Hindlimb muscle (tissue), 1 donor: Measurements from ENCODE around the gene GPC3. TPM values are rescaled to one million over a fixed set of nuclear protein-coding genes. Genes with fewer than 3 reads are reported as not detected.
"Not testable (repeated sequence)": the region's sequence is repeated elsewhere in the genome, so short reads cannot be mapped to it uniquely, and the experiment has no call there.

ENCODE experiments used
- DNase-seq: peaks from one replicate; pipeline ENCODE4 v3.0.0-alpha.2; 2013
- polyA plus RNA-seq: library from polyadenylated mRNA; unstranded; fragments of 120-200 nt; gene quantifications from one replicate; pipeline ENCODE4 v1.2.1, GENCODE V29; 2013; ENCODE audit not compliant: insufficient read length

The GPC3 gene
- polyA plus RNA-seq, 1 donor: 291 TPM

DNA sequence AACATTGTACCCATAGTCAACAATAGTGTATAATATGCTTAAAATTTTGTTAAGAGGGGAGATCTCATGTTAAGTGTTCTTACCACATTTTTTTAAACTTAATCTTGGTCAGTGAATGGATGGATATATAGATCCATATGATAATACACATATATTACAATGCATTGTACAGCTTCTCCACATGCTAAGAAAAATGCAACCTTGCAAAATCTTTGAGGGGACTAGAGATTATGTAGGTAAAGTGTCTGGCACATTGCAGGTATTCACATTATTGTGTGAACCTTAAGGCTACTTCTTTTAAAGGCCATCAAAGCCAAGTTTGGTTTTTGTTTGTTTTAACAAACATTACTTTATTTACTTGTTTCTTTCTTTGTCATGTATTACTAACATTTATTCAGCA lies 10.4 kb upstream of the GPC3 start:
- no peak for DNase-seq

GRCh38 chrX:133994576-133994975 lies 9.2 kb upstream of the GPC3 start:
- DNase-seq: no peak

GRCh38 chrX:133992882-133993281 lies 7.5 kb upstream of the GPC3 start:
- DNase-seq: no peak

DNA sequence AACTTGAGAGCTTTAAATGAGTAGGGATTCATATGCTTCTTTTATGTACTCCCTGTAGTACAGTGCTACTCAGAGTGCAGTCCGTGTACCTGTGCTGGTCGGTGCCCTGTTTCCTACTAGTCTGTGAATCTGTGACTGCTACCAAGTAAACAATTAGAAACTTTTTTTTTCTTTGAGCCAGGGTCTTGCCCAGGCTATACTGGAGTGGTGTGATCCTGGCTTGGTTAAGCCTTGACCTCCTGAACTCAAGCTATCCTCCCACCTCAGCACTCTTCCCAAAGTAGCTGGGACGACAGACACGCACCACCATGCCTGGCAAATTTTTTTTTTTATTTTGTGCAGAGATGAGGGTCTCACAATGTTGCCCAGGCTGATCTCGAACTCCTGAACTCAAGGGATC lies 6.4 kb upstream of the GPC3 start:
- DNase-seq: no peak

DNA sequence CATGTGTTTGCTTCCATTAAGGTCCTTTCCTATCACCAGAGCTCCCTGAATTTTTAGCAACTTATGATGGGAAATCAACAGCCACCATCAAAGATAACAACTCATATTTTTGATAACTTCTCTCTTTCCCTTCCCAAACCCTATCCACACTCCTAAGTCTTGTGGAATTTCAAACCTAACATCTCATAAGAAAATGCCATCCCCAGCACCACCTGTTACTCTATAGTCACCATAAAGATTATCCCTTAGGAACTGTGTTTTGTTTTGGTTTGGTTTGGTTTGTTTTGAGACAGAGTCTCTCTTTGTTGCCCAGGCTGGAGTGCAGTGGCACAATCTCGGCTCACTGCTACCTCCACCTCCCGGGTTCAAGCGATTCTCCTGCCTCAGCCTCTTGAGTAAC lies 5.7 kb upstream of the GPC3 start:
- not testable (repeated sequence) for DNase-seq

DNA sequence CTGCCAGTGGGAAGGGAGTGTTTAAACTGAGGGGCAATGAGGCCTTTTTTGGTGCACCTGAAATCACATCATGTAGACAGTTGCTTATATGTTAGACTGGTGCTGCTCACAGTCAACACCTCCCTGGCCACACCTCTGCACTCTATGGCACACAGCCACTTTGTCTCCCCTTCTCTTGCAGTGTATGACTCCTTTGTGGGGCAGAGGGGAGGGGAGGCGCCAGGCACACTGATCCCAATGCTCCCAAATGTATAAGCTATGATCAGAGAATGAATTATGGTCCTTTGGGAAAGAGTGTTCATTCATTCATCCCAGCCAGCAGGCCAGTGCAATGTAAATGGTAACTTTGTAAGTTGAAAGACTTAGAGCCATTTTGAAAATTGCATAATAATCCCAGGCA lies 4.6 kb upstream of the GPC3 start:
- no peak for DNase-seq

GRCh38 chrX:133989490-133989889 lies 4.1 kb upstream of the GPC3 start:
- DNase-seq: no peak

GRCh38 chrX:133988010-133988409 lies 2.6 kb upstream of the GPC3 start:
- no peak for DNase-seq

- DNase-seq: no peak
Observed at GRCh38 chrX:133987188-133987587, 1.8 kb upstream of the GPC3 start.

- peak; percentile 61 for DNase-seq
Observed at GRCh38 chrX:133985967-133986683, 731 bp upstream of the GPC3 start.

DNA sequence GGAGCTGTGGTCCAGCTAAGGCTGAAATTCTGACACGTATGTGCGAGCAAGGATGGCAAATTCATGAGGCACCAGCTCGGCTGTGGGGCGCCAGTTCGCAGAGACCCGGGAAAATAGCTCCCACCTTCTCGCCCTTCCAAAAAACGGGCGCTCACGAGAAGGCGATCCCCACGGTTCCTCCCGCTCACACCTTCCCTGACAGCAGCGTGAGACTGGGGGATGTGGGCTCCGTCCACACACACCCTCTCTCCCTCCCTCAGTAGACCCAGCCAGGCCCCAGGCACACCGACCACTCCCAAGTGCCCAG lies 584 bp downstream of the GPC3 start:
- DNase-seq: no peak

GRCh38 chrX:133983974-133984845 lies 1.2 kb downstream of the GPC3 start:
- DNase-seq: no peak

DNA sequence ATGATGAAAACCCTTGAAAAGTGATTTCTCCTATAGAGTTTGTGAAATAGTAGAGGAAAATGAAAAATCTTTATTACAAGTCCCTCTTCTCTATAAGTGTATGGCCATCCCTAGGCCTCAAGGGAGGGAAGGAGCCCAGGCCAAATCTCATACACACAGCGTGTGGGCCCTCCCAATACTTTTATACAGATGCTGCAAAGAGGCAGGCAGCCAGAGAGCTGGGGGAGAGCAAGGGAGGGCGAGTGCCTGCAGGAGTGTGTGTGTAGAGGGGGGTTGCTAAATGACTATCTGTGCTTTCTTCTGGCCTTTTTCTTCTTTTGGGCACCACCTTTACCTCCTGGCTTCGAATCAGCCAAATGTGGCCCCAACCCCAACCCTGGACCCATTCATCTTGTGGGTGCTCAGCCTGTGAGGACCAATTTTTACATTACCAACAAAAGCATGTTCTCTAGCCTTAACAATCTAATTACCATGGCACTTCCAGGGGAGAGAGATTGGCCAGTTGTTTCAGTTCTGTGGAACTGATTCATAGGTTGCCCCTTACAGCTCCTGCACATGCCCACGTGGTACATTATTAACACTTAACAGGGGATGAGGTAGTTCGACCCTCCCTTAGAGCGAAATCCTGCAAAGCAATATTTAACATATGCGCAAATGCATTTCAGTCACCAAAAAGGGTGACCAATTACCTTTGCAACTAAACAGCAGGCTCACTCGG lies 2.0 kb downstream of the GPC3 start:
- no peak for DNase-seq

- DNase-seq: no peak
Observed at GRCh38 chrX:133981924-133982323, 3.5 kb downstream of the GPC3 start.

DNA sequence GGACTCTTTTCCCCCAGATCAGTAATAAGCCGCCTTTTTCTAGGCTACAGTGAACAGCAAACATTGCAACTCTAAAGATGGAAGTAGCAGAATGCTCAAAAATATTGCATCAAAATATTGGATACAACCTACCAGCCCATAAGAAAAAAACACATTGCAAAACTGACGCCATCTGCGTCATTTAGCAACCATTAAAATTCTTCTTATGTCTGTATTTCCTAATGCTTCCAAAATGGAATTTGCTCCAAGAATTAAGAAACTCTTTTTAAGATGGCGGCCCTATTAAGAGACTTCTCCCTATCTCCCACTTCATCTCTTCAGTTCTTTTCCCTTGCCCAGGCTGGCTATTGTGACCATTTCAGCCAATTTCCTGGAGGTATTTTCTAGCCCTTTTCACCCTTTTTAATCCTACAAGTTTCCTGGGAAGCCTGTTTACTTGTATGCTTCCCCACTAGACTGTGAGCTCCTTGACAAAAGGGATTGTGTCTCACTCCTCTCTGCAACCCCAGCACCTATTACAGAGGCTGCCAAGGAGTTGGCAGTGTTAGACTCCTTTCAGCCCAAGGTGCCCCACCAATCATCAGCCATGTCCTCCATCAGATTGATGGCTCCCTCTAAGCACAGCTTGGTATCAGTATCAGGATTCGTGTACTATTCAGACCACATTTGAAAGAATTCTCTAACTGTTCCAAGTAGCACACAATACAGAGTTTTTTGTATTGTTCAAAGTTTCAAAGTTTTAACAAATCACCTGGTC lies 4.4 kb downstream of the GPC3 start:
- DNase-seq: no peak

GRCh38 chrX:133980406-133980805 lies 5.0 kb downstream of the GPC3 start:
- DNase-seq: no peak

DNA sequence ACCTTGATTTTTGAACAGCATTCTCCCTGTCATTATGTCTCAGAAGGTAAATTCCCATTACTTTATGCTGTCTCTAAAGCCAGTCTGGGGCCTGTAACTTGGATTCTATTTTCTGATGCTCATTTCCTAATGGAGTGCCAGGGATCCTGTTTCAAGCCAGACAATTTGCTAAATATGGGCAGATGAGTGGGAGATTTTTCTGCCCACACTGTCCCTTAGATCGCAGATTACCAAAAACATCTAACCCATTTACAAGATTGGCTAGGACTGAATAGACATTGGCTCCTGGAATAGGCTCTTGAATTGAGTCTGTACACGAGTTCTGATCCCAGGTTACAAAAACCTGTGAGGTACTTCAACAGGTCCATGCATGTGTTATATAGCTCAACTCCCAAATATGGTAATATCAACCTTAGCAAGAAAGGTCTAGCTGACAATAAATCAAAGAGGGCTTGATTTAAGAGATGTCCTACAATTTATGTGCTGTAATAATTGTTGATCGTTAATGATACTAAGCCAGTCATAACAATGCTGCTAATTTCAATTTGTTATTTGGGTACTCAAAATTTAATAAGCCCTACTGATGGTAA lies 5.7 kb downstream of the GPC3 start:
- no peak for DNase-seq

DNA sequence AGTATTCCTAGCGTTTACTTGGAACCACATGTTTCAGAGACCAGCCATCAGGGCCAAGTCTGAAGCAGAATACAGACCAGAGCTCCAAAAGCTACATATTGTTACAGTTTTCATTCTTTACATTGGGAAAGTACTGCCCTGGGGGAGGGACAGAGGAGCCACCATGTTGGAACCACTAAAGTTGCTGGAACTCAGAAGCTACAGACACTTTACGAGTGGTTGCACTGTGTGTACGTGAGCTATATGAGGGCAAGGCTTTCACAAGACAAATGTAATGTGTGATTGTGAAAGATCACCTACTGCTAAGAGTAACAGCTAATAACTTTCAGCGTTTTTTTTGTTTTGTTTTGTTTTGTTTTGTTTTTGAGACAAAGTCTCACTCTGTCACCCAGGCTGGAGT lies 11.7 kb downstream of the GPC3 start:
- no peak for DNase-seq

DNA sequence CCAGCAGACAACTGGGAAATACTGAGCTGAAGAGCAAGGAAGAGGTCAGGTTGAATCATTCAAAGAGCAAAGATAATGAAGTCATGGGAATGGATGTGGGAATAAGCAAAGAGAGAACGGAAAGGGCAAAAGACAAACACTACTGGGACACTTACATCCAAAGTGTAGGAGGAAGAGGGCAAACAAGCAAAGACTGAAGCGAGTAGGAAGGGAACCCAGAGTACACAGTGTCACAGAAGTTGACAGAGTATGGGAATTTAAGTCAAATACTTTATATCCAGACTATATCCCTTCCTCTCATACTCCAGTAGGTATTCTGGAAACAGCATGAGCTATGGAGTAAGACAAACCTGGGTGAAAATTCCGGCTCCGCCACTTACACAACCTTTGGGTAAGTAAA lies 12.5 kb downstream of the GPC3 start:
- DNase-seq: no peak

- DNase-seq: no peak
Observed at GRCh38 chrX:133971586-133971985, 13.8 kb downstream of the GPC3 start.

DNA sequence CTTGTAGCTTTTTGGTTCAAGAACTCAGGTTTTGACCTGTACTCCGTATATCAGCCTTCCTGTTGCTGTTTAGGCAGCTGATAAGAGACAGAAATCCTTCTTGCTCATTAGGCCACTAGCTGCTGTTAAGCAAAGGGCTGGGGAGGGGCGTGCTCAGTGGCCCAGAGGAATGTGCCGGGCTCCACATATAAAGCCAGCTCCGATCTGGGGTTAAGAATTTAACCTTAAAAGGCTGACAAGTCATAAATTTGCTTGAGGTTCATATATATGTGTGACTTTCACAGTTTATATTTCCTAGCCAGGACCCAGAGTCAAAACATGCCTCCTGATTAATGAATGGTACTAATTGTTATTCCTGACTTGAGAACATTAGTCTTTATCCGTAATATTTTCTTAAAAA lies 15.3 kb downstream of the GPC3 start:
- DNase-seq: no peak

DNA sequence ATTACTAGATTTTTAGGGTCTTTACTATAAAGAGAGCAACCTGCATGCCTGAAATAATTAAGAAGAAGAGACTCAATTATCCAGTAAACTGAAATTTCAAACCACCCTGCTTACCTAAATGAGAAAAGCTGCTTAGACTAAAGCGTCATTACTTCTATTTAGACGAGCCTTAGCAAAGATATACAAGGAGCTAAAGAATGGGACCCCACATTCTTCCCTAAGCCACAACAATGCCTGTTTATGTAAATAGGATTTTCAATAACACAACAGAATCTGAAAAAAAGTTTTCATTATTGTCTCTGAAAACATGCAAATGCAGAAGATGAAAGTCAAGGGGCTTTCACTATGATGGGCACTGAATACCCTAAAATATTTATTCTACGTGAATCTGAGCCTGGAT lies 16.2 kb downstream of the GPC3 start:
- DNase-seq: no peak

DNA sequence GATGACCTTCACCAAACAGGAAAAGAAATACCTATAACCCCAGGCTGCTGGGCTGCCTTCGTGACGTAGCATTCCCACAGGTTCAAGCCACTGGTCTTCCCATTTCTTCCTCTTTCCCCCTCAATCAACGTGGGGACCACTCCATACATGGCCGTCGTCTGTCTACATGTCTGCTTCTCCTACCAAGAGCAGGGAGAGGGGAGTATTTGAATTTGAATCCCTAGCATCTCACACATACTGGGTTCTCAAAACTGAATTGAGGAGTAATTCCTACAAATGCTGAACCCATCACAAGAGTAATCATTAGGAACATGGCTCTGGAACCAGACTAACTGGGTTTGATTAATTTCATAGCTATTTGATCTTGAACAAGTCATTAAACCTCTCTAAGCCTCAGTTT lies 17.3 kb downstream of the GPC3 start:
- no peak for DNase-seq
